ENCODE results near the gene USP25.
A peak's percentile ranks its signal among the peaks of the same experiment; 100 is the strongest.

Gene USP25

GRCh38 chr21:15823486-15824150 lies 93.8 kb downstream of the USP25 start:
- H3K9me3 ChIP-seq (ENCODE audit: insufficient read depth, low read length): no peaks in the 10 kb centered on the region
- H3K27me3 ChIP-seq (ENCODE audit: low read depth, low read length): no peaks in the 10 kb centered on the region
- no peak overlapping the region for H3K4me3 ChIP-seq (ENCODE audit: low read length)
- no peaks in the 10 kb centered on the region for H3K36me3 ChIP-seq (replicated peaks; ENCODE audit: low read depth, low read length)
- TF ChIP-seq EZH2phosphoT487 (IDR thresholded peaks at IDR 0.05; ENCODE audit: low read depth) (no peak), CTCF (IDR thresholded peaks at IDR 0.05; ENCODE audit: low read depth, low read length) (no peak)
- no peak overlapping the region for H3K27ac ChIP-seq (ENCODE audit: low read length)
- no peak overlapping the region for H3K4me2 ChIP-seq (ENCODE audit: low read length)
- H3K9ac ChIP-seq (ENCODE audit: low read length): no peak overlapping the region
- no peaks in the 10 kb centered on the region for H3K79me2 ChIP-seq (ENCODE audit: low read length)
- no peak overlapping the region for H2AFZ ChIP-seq (ENCODE audit: low read depth, low read length)
- H4K20me1 ChIP-seq (ENCODE audit: insufficient read depth, low read length): no peaks in the 10 kb centered on the region
- no peaks in the 10 kb centered on the region for H3K4me1 ChIP-seq (ENCODE audit: low read length)

DNA sequence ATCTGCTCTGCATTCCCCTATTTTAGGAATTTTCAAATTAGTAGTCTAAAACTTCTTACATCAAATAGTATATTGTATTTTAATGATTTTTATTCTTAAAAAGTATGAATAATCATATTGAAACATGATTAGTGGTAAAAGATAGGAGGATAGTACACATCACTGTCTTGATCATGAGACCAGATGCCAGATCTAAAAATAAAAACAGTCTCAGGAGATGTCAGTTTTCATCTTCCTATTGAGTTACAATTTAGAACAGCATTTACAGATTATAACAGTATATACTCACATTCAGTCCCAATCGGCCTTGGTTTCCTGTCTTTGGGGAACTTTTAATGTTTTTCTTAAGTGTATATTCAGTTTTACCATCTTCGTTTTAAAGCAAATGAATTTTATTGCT lies 95.9 kb downstream of the USP25 start:
- no peak for TF ChIP-seq CTCF (IDR thresholded peaks at IDR 0.05; ENCODE audit: low read depth, low read length)
- no peak for TF ChIP-seq EZH2phosphoT487 (IDR thresholded peaks at IDR 0.05; ENCODE audit: low read depth)
- Histone ChIP-seq H3K9ac (ENCODE audit: low read length) (no peak overlapping the region), H3K36me3 (replicated peaks; ENCODE audit: low read depth, low read length) (no peaks in the 10 kb centered on the region), H3K27me3 (ENCODE audit: low read depth, low read length) (no peaks in the 10 kb centered on the region), H3K4me2 (ENCODE audit: low read length) (no peak overlapping the region), H3K79me2 (ENCODE audit: low read length) (no peaks in the 10 kb centered on the region), H3K27ac (ENCODE audit: low read length) (no peak overlapping the region), H3K4me1 (ENCODE audit: low read length) (no peaks in the 10 kb centered on the region), H2AFZ (ENCODE audit: low read depth, low read length) (no peak overlapping the region), H4K20me1 (ENCODE audit: insufficient read depth, low read length) (no peaks in the 10 kb centered on the region), H3K9me3 (ENCODE audit: insufficient read depth, low read length) (no peaks in the 10 kb centered on the region), H3K4me3 (ENCODE audit: low read length) (no peak overlapping the region)

DNA sequence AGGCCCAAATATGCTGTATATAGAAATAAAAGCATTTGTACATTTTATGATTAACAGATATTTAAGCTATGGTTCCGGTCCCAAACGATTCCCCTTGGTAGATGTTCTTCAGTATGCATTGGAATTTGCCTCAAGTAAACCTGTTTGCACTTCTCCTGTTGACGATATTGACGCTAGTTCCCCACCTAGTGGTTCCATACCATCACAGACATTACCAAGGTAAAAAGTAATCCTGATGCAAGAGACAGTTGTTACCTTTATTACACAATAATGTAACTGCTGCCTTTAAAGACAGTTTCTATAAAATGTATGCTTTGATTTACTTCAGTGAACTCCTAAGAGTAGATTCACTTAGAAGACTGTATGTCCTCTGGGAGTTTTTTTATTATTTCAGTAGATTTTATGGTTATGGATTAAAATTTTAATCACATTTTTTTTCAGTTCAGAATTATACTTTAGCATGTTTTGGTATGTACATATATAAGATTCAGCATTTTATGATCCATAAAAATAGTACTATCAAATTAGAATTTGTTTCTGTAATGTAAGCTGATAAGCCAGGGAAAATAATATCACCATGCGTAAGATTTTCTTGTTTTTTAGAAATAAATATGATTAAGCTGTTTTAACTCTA lies 96.5 kb downstream of the USP25 start:
- H4K20me1 ChIP-seq (ENCODE audit: insufficient read depth, low read length): no peaks in the 10 kb centered on the region

More for the DNA sequence above, 96.5 kb downstream of the USP25 start:
- peaks cover 2% of the 10 kb centered on the region for H3K36me3 ChIP-seq (replicated peaks; ENCODE audit: low read depth, low read length)
- H3K4me3 ChIP-seq (ENCODE audit: low read length): no peak overlapping the region
- no peak overlapping the region for H3K4me2 ChIP-seq (ENCODE audit: low read length)
- no peak overlapping the region for H2AFZ ChIP-seq (ENCODE audit: low read depth, low read length)
- H3K27me3 ChIP-seq (ENCODE audit: low read depth, low read length): no peaks in the 10 kb centered on the region
- no peak overlapping the region for H3K9ac ChIP-seq (ENCODE audit: low read length)
- no peaks in the 10 kb centered on the region for H3K4me1 ChIP-seq (ENCODE audit: low read length)
- no peaks in the 10 kb centered on the region for H3K9me3 ChIP-seq (ENCODE audit: insufficient read depth, low read length)
- H3K79me2 ChIP-seq (ENCODE audit: low read length): no peaks in the 10 kb centered on the region
- no peak overlapping the region for H3K27ac ChIP-seq (ENCODE audit: low read length)
- TF ChIP-seq EZH2phosphoT487 (IDR thresholded peaks at IDR 0.05; ENCODE audit: low read depth): no peak
- TF ChIP-seq CTCF (IDR thresholded peaks at IDR 0.05; ENCODE audit: low read depth, low read length): peak; percentile 62

Measured in OCI-LY3 (cell line).